Stimulated activated CD8-positive, alpha-beta memory T cell treated with anti-CD3 and anti-CD28 coated beads, Interleukin-15, amount 100 ng/mL, for 48 hours (primary cell): Measurements from ENCODE around the gene OSTF1.
A peak's percentile ranks its signal among the peaks of the same experiment; 100 is the strongest.

Source experiments
- DNase-seq, 2 donors: peaks; one replicate each; pipeline ENCODE4 v3.0.0-alpha.2; 2020; ENCODE audit warnings: low read depth in 2 of 2

Gene OSTF1

DNA sequence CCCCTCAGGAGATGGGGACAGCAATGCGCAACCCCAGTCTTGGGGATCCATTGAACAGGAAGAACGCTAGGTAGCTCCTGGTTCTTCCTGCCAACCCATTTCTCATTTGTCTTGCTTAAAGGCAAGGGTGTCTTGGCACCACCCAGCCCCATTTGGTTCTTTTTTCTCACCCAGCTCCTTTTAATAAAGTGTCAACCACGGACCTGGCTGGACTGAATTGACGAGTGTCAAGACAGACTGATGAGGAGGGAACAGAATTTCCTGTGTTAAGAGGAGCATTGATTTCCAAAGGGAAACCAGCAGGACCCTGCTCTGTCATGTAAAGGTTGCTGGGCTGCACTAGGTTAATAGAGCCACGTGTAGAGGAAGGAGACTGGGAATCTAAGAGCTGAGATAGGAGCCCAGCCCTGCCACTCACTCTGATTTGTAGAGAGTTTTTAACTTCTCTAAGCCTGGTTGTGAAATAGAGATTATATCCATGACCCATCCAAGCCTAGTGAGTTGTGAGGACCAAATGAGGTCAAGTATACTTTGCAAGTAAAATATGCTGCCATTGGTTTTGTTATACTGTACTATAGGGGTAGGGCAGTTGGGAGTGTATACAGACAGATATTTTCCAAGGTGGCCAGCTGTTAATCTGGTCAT, 33.7 kb downstream of the OSTF1 start:
- no peak for DNase-seq

DNA sequence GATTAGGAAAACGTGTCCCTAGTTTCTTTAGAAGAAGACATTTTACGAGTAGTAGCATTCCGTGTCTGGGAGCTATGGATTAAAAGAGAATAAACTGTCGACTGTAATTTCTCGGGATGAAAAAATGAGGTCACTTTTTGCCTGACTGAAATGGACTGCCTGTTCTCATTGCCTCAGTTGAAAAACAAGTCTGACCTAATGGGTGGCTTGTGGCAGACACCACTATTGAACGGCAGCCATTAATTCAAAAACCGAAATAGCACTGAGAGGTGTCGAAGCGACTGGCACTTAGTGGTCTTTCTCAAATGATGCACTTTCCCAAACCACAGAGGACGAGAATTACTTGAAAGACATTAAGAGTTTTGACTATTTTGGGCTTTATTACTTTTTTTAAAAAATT, 35.4 kb downstream of the OSTF1 start:
- DNase-seq, result no peak

DNA sequence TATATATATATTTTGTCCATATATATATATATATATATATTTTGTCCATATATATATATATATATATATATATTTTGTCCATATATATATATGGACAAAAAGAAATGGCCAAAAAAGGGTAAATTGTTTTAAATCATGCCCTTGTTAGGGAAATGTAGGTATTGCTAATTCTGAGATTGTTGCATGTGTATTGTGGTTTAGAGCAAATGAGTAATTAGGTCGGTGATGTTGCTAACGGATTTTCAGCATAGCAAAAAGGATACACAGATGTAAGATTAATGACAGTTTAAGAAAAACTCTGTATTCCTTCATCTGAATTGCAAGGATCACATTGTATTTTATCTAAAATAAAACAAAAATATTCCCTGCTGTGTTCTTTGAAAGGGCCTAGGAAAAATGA, 40.2 kb downstream of the OSTF1 start:
- DNase-seq, result no peak

DNA sequence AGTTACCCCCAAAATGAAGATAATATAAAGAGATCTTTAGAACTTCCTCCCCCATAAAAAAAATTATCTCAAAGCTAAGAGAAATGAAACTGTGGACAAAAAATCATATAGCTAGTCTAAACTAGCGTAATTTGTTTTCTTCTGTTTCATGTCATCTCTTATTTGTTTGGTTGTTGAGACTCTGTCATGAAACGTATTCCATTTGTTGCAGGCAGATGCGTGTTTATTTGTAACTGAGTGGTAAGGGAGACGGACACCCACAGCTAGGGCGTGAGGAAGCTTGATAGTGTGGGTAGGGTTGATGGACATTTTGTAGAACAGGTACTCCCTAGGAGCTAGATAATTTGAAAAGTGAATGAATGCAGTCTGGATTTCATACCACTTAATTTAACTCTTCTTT, 41.9 kb downstream of the OSTF1 start:
- no peak for DNase-seq

DNA sequence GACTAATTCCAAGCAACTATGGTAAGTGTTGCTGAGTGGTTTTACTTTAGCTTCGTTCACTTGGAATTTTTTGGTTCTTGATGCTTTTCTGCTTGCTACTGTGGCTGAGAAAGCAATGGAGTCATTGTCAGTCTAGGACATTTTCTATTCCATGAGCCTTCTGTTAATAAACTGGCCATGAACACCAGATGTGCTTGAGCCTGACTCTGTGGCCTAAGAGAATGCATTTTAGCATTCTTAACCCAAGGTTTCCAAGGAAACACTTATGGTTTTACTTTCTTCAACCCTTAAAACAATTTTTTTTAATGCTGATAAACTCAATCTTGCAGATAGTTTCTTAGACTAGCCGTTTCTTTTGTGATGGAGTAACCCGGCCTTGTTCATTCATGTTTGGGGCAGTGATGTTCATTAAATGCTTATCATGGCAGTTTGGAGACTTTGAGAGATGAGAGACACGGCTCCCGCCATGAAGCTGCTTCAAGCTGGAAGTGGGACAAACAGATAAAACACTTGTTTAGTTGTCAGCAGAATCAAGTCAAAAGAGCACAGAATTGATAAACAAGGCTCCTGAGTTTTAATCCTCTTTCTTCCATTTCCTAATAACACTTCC, 42.4 kb downstream of the OSTF1 start:
- no peak for DNase-seq

DNA sequence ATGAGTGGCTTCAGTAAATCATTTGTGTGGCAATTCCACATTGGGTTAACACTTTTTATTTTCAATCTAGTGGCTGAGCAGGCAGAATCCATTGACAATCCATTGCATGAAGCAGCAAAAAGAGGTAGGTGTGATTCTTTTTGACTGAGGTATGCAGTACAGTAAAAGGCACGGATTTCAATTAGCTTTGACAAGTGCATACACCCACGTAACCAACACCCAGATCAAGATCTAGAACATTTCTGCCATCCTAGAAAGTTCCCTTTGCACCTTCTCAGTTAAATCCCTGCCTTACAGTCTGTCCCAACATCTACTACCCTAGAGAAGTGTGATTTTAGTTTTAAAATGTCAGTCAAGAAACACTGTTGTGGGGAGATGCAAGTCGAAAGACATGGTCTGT, 43.4 kb downstream of the OSTF1 start:
- no peak for DNase-seq

DNA sequence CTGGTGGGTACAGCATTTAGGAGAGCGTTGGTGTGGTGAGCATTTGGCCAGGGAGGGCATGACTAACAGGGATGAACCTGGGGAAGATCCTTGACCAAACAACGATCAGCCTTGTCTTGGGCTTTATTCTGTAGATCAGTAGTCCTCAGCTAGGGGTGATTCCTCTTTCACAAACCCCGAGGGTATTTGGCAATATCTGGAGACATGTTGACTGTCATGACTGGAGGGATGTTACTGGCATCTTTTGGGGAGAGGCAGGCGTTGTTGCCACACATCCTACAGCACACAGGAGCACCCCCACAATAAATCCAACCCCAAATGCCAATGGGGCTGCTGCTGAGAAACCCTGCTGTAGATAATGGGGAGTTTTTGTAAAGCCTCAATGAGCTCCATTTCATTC, 43.9 kb downstream of the OSTF1 start:
- no peak for DNase-seq

DNA sequence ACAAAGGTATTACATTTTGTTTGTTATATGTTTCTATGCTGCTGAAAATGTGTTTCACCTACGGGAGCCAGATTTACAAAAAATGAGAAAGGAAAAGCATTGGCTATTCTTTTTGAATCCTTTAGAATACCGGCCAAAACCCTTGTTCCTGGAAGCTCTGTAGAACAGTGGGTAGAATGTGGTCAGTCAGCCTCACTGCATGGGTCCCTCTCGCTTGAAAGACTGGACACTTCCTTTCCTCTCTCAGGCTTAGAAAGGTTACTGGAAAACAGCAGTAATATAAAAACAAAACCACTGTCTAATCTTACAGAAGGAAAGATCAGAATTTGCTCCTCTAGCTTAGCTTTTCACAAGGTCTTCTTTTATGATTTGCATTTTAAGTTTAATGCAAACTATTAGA, 45.1 kb downstream of the OSTF1 start:
- no peak for DNase-seq

DNA sequence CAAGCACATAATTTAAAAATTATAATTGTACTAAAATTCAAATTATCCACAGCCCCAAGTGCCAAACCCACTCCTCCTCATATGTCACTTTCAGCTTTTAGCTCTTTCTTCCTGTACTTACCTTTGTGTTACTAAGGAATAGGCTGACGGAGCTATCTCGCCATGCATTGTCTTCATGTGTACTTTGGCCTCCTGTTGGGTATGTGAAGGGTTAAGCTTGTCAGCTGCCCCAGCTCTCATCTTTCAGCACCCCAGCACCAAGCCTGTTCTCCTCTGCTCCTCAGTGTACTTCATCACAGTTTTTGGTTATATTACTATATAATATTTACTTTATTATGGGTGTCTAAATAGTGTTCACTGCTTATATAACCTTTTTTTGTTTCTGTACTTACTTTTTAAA, 46.2 kb downstream of the OSTF1 start:
- DNase-seq, result no peak

DNA sequence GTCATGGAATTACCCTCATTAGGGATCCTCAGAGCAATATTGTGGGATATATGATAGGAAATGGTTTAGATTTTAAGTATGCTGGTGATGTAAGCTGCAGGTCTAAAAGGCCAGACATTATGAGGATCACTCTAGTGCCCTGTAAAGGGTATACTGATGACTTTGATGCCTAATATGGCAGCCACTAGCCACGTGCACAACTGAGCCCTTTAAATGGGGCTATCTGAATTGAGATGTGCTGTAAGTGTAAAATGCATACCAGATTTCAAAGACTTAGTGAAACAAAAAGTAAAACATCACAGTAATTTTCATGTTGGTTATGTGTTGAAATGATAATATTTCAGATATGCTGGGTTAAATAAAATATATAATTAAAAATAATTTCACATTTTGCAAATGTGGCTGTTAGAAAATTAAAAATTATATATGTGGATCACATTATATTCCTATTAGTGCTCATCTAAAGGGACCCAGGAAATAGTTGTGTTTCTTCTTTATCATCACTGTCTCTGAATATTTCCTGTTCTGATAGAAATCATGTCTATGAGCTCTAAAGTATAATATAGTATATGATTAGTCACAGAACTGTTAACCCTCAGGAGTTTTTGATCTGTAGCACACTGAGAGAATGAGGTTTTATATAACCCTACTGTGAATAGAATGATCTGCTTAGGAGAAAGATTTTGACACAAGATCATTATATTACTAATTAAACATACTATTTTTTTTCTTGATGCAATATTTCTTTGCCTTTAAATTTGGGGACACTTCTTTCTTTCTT, 50.1 kb downstream of the OSTF1 start:
- DNase-seq, result no peak

DNA sequence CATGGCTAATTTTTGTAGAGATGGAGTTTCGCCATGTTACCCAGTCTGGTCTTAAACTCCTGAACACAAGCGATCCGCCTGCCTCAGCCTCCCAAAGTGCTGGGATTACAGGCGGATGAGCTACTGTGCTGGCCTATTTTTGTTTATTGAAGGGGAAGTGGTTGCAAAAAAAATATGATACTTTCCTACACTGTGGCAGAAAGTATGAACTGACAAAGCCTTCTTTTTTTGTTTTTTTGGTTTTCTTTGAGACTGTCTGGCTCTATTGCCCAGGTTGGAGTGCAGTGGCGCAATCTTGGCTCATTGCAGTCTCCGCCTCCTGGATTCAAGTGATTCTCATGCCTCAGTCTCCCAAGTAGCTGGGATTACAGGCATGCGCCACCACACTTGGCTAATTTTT, 50.9 kb downstream of the OSTF1 start:
- DNase-seq, result no peak

DNA sequence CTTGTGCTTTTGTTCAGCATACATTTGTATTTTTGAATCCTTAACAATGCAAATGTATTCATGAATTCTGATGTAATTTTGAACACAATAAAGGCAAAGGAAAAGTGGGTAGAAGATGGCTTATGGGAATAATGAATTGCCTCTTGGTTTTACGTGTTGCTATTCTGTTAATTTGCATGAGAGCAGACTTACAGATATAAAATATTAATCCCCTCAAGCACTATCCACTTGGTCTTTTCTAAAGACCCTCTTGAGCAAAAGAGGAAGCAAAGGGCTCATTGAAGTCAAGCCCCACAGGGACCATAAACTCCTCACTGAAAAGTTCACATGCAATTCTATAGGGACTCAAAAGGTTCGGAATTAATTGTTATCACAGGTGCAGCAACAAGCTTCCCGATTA, 51.9 kb downstream of the OSTF1 start:
- DNase-seq, result no peak

DNA sequence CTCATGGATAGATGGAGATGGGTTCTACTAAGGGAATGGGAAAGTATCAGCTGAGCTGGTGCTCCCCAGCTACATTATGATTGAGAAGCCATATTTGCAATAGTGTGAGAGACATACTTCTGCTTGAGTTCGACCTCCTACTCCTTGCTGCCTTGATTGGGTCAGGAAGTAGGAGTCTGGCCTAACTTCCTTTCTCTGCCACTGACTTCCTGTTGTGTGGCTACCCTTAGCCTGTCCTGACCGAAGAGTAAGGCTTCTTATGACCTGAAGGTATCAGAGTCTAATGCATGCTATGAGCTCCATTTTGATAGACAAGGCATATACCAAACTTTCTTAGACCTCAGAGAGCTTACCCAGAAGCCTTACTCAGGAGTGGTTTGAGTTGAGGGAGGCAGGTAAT, 53.9 kb downstream of the OSTF1 start:
- no peak for DNase-seq

DNA sequence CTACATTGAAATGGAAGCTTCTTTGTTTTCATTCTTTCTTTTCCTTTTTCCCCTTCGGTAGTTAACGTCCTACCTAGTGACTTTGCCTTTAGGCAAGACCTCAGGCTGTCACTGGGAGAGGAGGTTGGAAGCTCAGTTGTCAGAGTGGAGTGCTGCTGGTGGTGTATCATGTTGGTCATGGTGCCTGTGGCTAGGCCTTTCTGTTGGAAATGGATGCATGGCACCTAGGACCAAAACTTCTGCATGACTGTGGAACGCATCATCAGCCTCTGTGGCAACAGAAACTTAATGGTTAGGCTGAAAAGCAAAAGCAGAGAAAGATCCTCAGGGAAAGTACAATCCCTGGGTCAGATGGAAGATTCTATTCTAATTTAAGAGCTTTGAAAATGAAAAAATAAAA, 57.9 kb downstream of the OSTF1 start:
- no peak for DNase-seq

DNA sequence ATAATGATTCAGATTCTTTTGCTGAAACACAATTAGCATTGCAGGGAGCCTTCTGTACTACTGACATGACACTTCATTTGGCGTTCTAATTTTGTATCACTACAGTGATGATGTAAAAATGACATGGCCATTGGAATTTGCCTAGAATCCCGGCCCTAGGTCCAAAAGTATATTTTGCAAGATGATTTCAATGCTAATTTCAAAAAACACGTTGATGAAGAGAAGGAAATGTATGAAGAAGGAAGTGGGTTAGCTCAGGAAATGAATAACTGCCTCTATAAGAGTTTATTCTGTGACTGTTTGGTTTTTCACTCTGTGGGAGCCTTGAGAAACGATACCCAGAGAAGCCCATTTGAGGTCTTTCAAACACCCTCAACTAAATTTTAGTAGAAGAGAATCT, 59.3 kb downstream of the OSTF1 start:
- DNase-seq, result no peak

DNA sequence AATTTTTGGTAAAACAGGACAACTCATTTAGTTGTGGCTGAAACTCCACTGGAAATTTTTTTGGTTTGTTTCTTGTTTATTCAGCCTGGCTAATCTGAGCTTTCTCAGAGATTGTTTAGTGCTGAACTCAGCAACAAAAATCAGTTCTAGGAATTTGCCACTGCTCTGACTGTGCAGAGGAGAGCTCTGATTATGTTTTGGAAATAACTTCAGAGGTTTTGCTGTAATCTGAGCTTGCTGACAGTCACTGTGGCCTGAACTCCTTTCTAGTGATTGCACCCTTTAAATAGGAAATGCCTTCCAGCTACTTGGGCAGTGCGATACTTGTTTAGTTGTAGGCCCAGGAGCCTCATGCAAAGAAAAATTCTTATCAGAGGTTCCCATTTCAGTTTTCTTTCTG, 60.2 kb downstream of the OSTF1 start:
- no peak for DNase-seq

DNA sequence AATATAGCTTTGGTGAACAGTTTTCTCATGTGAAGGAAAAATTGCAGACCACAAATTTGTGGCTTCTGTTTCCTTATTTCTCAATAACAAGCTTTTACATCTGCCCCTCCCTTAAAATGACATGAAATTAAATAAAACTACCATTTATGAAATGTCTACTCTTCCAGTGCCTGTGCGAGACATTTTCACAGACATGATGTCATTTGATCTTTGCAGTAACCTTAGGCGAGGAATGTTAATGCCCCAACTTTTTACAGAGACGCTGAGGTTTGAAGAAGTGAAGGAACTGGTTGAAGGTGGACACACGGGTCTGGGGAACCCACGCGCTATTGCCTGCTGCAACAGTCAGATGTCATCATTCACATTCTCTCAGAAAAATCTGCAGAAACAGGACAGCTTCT, 61.5 kb downstream of the OSTF1 start:
- DNase-seq, result no peak

DNA sequence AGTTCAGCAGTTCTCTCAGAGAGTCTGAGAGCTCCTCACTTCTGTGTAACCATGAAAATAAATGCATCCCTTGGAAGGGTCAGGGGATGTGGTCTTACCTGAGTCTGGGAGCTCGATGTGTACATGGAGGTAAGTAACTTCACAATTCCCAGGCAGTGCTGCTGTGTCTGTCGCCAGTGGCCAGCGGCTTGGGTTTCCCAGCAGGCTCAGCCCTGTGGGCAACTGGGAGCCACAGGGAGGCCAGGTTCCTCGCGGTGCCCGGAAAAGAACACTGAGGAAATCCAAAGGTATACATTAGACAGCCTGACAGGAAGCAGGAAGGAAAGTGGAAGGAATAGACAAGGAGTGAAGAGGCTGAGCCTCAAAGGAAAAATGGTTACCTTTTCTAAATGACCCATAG, 62.2 kb downstream of the OSTF1 start:
- no peak for DNase-seq

DNA sequence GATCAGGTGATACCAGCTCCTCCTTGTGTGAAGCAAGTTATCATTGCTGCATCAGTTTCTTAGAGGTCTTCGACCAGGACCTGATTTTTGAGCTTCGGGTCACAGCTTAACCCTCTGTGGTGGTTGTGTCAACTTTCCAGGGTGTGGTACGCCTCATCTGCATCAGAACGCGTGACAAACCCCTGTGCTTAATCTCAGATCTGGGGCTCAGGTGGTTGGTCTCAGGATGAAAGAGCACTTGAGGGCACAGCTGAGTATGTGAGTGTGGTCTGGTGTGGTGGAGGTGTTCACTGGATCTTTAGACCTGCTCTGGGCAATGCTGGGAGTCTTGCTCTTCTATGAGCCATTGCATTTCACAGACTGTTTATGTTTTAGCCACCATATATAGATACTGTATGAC, 64.1 kb downstream of the OSTF1 start:
- DNase-seq, result peak; percentile 51 to 63

DNA sequence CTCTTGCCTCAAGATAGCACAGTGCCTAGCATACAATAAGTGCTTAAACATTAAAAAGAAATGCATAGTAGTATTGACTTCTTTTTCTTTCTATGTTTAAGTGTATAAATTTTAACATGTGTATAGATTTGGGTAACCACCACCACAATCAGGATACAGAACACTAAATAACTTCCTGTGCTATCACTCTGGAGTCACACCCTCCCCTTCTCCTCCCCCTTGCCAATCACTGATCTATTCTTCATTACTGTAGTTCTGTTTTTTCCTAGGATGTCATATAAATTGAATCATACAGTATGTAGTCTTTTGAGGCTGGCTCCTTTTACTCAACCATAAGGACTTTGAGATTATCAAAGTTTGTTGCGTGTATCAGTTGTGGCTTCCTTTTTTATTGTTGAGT, 68.5 kb downstream of the OSTF1 start:
- no peak for DNase-seq

DNA sequence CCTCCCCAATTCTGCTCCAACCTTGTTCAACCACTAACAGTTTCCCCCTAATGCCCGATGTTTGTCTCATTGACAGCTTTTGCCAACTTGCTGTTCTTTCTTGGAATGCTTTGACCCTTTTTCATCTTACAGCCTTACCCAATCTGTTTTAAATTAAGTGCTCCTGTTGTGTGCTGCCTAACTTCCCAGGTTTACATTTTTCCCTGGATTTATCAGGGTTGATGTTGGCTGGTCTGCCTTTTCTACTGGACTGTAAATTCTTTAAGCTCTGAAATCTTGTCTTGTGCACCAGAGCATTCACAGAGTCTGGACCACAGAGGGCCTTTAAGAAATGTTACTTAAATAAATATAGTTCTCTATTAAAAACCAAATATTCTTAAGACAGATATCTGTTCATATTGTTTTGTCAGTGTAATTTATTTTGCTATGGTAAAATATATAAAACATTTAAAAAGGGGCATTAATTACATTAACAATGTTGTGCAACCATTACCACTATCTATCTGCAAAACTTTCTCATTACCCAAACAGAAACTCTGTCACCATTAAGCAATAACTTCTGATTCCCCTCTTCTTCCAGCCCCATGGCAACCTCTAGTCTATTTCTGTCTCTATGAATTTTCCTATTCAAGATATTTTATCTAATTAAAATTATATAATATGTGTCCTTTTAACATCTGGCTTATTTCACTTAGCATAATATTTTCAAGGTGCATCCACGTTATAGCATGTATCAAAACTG, 73.0 kb downstream of the OSTF1 start:
- no peak for DNase-seq

DNA sequence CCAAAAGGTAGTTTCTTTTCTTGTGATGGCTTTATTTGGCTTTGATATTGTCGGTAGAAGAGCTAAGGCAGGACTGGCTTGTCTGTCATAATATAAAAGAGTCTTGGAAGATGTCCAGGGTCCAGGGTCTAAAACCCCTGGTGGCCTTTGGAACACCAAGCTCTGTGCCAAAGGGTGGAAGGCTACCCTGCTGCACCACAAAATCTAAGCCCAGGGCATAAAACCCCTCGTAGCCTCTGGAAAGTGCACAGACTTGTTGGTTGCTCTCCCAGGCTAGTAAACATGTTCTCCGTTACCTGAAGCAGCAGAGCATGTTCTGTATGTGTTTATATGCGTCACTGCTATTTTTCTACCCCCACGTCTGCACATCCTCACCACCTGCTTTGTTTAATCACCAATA, 75.5 kb downstream of the OSTF1 start:
- DNase-seq, result no peak

DNA sequence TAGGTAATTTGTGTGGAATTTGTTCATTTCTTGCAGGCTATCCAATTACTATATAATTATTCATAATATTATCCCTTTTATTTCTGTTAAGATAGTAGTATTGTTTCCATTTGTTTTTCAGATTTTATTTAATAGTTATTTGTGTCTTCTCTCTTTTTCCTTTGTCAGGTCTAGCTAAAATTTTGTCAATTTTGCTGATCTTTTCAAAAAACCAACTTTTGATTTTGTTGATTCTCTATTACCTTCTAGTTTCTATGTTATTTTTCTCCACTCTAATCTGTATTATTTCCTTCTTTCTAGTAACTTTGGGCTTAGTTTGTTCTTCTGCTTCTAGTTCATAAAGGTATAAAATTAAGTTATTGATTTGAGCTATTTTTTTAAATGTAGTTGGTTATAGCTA, 76.3 kb downstream of the OSTF1 start:
- DNase-seq, result no peak
